ENCODE results near the gene IQCM.

The IQCM gene, protein sequence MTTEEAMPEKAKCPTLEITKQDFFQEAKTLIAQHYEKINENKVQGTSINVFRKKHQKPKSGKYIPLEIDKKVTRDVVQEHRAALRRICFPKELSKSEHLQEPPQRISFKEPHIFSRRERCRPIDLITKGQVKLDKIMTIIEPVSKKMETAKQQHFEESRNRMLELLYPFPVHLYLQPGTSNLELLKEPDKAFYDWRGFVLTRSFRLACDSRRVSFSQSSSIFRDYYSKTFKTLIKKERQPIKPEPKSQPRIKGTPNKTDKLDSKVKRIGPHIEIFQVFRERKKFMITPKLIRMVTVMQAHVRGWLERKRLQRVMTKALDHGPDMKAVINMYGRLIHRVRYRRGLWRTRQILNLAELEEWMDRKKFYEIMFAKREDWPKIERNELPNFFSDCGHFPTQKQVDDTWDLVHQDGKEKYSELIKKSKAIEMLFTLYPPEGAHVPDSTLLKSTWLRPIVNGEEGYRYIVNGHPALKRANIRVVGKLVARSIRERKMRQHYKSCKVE

GRCh38 chr4:149815743-149816142 lies at the start of gene IQCM:
IQCM (minus strand) TSS chr4:149815843; CDS start chr4:149742691, 73,152 bp downstream.
- DNase-seq (ENCODE audit: low read depth in 1 of 2, low spot score in 1 of 2) = no peak

- no peak for DNase-seq (ENCODE audit: low read depth in 1 of 2, low spot score in 1 of 2)
Observed at GRCh38 chr4:149857446-149857845, 41.8 kb upstream of the IQCM start.

GRCh38 chr4:149845743-149846142 lies 30.1 kb upstream of the IQCM start:
- DNase-seq (ENCODE audit: low read depth in 1 of 2, low spot score in 1 of 2) = no peak

DNA sequence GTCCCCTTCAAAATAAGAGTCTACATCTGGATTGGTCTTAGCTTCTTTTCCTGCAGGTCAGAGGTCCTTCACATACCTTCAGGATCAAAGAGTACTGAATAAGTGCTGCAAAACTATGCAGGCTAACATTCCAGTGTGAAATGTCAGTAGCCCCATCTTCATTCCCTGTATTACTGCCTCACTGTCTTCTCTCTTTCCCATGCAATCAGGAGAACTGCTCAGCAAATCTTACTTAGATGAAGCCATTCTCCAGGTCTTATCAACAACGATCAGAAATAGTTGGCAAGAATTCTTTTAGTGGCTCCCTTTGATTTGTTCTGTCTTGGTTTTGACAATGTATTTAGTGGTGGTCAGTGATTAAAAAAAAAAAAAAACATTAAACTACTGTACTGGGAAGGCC lies 26.0 kb upstream of the IQCM start:
- DNase-seq (ENCODE audit: low read depth in 1 of 2, low spot score in 1 of 2) = no peak

- DNase-seq (ENCODE audit: low read depth in 1 of 2, low spot score in 1 of 2) = no peak
Observed at GRCh38 chr4:149838036-149838435, 22.4 kb upstream of the IQCM start.

- no peak for DNase-seq (ENCODE audit: low read depth in 1 of 2, low spot score in 1 of 2)
Observed at GRCh38 chr4:149836546-149836945, 20.9 kb upstream of the IQCM start.

DNA sequence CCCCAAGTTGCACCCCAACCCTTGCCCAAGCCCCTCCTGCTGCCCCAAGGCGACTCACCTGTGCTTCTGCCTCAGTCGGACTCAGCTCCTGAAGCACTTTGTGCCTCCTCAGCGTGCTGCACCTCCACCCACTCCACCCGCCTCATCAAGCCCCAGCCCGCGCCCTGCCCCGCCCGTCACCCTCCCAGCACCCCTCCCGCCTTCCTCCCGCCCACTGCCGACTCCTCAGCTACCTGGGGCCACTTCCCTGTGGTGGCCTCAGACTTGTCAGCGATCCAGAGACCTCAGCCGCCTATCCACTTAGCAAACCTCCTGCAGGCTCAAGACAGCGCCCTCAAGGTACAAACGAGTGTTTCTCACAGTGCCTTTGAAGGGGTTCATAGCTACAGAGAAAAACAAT lies 19.6 kb upstream of the IQCM start:
- no peak for DNase-seq (ENCODE audit: low read depth in 1 of 2, low spot score in 1 of 2)

- no peak for DNase-seq (ENCODE audit: low read depth in 1 of 2, low spot score in 1 of 2)
Observed at GRCh38 chr4:149831656-149832208, 16.1 kb upstream of the IQCM start.

DNA sequence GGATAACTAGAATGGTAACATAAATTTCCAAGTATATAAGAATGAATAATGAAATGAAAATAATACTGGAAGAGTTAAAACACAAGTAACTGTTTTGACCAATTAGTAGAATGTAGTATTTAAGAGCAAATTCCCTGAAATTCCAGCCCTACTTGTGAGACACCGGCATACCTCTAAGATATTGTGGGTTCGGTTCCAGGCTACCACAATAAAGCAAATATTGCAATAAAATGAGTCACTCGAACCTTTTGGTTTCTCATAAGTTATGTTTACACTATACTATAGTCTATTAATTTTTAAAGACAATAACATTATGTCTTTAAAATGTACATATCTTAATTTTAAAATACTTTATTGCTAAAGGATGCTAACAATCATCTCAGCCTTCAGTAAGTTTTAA lies 15.2 kb upstream of the IQCM start:
- DNase-seq (ENCODE audit: low read depth in 1 of 2, low spot score in 1 of 2) = no peak

GRCh38 chr4:149825336-149825735 lies 9.7 kb upstream of the IQCM start:
- DNase-seq (ENCODE audit: low read depth in 1 of 2, low spot score in 1 of 2) = no peak

- no peak for DNase-seq (ENCODE audit: low read depth in 1 of 2, low spot score in 1 of 2)
Observed at GRCh38 chr4:149823769-149824221, 8.2 kb upstream of the IQCM start.

DNA sequence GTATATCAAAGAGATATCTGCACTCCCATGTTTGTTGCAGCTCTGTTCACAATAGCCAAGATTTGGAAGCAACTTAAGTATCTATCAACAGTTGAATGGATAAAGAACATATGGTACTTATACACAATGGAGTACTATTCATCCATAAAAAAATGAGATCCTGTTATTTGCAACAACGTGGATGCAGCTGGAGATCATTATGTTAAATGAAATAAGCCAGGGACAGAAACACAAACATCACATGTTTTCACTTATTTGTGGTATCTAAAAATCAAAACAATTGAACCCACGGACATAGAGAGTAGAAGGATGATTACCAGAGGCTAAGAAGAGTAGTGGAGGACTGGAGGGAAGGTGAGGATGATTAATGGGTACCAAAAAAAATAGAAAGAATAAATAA lies 14.2 kb downstream of the IQCM start:
- DNase-seq (ENCODE audit: low read depth in 1 of 2, low spot score in 1 of 2) = no peak

DNA sequence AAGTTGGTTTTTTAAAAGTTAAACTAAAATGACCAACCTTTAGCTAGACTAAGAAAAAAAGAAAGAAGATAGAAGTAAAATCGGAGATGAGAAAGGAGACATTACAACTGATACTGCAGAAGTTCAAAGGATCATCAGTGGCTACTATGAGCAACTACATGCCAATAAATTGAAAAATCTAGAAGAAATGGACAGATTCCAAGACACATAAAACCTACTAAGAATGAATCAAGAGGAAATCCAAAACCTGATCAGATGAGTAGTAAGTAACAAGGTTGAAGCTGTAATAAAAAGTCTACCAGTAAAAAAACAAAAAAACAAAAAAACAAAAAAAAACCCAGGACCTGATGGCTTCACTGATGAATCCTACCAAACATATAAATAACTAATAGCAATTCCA lies 16.1 kb downstream of the IQCM start:
- DNase-seq (ENCODE audit: low read depth in 1 of 2, low spot score in 1 of 2) = no peak

DNA sequence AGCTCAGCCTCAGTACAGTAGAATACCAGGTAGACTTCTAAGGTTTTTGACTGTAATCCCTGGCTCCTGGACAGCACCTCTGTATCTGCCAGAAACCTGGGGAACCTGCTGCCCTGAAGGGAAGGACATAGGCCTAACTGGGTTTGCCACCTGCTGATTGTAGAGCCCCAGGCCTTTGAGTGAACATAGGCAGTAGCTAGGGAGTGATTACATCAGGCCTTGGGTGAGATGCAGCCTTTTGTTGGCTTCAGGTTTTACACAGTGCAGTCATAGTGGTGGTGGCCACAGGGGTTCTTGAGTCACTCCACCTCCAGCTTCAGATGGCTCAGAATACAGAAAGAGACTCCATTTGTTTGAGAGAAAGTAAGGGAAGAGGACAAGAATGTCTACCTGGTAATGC lies 19.3 kb downstream of the IQCM start:
- DNase-seq (ENCODE audit: low read depth in 1 of 2, low spot score in 1 of 2) = no peak

DNA sequence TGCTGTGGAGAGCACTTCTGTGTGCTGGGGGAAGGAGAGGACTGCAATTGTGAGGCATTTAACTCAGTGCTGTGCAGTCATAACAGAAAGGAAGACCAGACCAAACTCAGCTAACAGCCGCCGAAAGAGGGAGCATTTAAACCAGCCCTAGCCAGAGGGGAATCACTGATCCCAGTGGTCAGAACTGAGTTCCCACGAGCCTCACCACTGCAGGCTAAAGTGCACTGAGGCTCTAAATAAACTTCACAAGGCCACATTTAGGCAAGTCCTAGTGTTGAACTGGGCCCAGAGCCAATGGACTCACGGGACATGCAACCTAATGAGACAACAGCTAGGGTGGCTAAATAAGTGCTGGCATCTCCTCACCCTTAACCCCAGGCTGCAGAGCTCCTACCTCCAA lies 20.4 kb downstream of the IQCM start:
- DNase-seq (ENCODE audit: low read depth in 1 of 2, low spot score in 1 of 2) = no peak

DNA sequence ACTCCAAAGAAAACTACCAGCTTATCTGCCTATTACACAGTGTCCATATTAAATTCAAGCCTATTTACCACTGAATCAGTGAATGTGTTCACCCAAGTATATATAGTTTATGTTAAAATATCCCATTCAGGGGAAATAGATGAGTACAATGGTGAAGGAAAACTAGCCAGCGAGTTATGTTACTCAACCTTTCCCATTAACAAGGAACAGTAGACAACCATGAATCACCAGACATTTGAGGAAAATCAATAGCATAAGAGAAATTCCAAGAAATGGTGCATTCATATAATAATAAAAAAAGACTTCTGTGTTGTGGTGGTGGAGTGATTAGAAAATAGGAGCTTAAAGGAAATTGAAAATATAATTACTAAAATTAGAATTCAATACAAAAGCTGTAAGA lies 21.3 kb downstream of the IQCM start:
- no peak for DNase-seq (ENCODE audit: low read depth in 1 of 2, low spot score in 1 of 2)

DNA sequence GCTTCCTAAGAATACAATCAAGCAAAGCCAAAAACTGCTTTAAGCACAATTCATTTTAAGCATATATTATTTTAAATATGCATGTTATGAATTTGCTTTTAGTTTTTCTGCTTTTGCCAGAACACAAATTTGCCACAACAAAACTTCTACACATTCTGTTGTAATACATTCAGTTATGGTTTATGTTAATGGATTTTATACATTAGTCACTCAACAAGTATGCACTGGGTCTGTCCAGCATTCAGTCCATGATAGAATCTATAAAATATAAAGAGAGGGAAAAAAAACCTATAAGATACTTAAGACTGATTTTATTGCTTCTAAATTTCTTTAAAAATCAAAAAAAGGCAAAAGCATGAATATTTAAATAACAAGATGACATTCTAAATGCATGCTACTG lies 22.2 kb downstream of the IQCM start:
- DNase-seq (ENCODE audit: low read depth in 1 of 2, low spot score in 1 of 2) = no peak

DNA sequence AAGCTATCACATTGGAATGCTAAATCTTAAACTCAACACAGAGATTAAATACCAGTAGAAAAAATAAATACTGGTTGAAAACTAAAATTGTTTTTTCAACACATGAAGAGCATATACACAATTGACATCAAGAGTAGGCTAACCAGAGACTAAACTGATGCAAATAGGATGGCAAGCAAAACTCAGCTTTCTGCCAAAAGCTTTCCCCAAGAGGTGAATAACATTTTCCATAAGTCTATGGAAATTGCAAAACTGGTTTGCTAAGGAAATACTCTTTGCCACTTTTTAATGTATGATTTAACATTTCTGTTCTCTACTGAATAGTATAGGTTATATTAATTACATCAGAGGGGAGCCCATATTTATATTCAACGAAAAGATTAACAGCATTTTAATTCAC lies 23.8 kb downstream of the IQCM start:
- no peak for DNase-seq (ENCODE audit: low read depth in 1 of 2, low spot score in 1 of 2)

DNA sequence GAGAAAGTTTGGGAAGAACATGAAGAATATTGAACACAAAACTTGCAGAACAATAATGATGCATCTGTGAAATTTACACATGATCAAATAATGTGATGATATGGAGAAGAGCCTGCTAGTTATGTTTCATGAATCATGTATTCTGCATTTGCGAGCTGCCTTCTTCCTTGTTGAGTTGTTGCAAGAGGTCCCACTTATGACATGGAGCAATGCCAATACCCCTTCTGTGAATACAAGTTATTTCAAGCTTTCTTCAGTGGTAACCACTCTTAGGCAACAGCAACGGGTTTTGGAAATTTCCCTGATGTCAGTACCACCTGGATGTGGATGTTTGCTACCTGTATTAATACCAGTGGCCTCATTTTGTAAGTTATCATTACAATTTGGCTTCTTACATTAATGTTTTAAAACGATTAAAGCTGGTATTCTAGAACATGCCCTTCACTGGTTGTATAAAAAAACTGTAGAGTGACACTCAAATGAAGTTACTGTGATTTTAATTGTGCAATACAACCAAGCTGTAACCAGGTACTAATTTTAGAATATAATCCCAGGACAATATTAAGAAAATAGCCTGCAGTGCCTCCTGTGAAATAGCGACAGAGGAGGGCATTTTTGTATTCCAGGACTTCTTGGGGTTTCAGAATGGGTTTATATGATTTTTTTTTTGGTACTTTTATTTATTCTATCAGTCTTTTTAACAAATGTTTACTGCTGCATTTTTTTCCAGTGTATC lies 25.3 kb downstream of the IQCM start:
- DNase-seq (ENCODE audit: low read depth in 1 of 2, low spot score in 1 of 2) = no peak

- DNase-seq (ENCODE audit: low read depth in 1 of 2, low spot score in 1 of 2) = no peak
Observed at GRCh38 chr4:149788300-149788699, 27.3 kb downstream of the IQCM start.

DNA sequence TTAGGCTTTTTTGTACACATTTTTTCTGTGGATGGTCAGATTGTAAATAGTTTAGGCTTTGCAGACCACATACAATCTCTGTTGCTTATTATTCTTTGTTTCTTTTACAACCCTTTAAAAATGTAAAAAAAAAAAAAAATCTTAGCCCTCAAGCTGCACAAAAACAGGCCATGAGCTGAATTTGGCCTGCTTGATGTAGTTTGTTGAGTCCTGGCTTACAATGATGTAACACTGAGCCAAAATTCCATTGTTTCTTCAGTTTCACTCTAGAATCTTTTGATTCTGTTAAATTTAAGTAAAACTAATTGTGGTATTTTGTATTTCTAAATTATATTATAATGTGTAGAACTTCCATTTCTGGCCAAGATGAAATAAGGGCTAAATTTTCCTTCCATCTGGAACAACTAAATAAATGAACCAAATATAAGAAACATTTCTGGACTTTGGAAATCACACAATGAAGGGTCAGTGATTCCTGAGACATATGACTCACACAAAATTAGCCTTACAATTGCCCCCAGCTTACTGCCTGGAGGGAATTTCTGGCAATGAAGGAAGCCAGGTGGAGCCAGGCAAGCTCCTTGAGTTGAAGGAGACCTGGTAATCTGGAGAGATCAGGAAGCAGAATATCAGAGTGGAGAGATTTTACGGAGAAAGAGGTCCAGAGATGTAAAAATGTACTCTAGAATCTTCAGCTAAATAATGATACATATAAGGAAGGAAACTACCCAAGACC lies 29.8 kb downstream of the IQCM start:
- DNase-seq (ENCODE audit: low read depth in 1 of 2, low spot score in 1 of 2) = no peak

Measured in activated T-helper 1 cell treated with anti-CD3 and anti-CD28 coated beads, Interleukin-2, amount 50 U/mL, for 16 hours (primary cell).